Endothelial cell of umbilical vein (primary cell): ENCODE results near the gene MUC3A.
"Not testable (repeated sequence)": the region's sequence is repeated elsewhere in the genome, so short reads cannot be mapped to it uniquely, and the experiment has no call there.

Source experiments
- EZH2 ChIP-seq: IDR thresholded peaks from 2 replicates; pipeline ENCODE4 v1.6.1; 2012; ENCODE audit warnings: borderline replicate concordance, low read depth, mild to moderate bottlenecking, moderate library complexity, low read length, inconsistent platforms; ENCODE audit not compliant: severe bottlenecking
- POLR2AphosphoS5 ChIP-seq: IDR thresholded peaks from 2 replicates; pipeline ENCODE4 v1.6.1; 2012; ENCODE audit warnings: low read depth, mild to moderate bottlenecking, control low read depth, low read length, moderate library complexity; ENCODE audit not compliant: insufficient read depth
- TF ChIP-seq, protein P1 (sequence below), 2 donors: IDR thresholded peaks; 1 replicate in 1 of 2; 2 replicates in 1 of 2; pipeline ENCODE4 v1.5.1; 2011; ENCODE audit warnings: low read length in 2 of 2, mild to moderate bottlenecking in 2 of 2, moderate library complexity in 2 of 2, control low read depth in 1 of 2, inconsistent platforms in 1 of 2, low read depth in 1 of 2; ENCODE audit not compliant: insufficient read depth in 1 of 2; ENCODE audit errors: extremely low read depth in 1 of 2

DNA sequence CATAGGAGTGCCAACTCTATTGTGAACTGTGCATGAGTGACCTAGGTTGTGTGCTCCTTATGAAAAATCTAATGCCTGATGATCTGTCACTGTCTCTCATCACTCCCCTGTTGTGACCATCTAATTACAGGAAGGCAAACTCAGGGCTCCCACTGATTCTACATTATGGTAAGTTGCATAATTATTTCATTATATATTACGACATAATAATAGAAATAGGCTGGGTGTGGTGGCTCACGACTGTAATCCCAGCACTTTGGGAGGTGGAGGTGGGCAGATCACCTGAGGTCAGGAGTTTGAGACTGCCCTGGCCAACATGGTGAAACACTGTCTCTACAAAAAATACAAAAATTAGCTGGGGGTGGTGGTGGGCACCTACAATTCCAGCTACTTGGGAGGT, 14.0 kb upstream of the MUC3A start:
- TF ChIP-seq POLR2AphosphoS5, EZH2: not testable (repeated sequence)
- TF ChIP-seq, protein P1, sequence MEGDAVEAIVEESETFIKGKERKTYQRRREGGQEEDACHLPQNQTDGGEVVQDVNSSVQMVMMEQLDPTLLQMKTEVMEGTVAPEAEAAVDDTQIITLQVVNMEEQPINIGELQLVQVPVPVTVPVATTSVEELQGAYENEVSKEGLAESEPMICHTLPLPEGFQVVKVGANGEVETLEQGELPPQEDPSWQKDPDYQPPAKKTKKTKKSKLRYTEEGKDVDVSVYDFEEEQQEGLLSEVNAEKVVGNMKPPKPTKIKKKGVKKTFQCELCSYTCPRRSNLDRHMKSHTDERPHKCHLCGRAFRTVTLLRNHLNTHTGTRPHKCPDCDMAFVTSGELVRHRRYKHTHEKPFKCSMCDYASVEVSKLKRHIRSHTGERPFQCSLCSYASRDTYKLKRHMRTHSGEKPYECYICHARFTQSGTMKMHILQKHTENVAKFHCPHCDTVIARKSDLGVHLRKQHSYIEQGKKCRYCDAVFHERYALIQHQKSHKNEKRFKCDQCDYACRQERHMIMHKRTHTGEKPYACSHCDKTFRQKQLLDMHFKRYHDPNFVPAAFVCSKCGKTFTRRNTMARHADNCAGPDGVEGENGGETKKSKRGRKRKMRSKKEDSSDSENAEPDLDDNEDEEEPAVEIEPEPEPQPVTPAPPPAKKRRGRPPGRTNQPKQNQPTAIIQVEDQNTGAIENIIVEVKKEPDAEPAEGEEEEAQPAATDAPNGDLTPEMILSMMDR (IDR thresholded peaks at IDR 0.05; ENCODE audit: extremely low read depth in 1 of 2, insufficient read depth in 1 of 2, low read depth in 1 of 2, low read length in 2 of 2): not testable (repeated sequence)
